Measurements from ENCODE around the gene SLC6A13. TPM values are rescaled to one million over a fixed set of nuclear protein-coding genes. Genes with fewer than 3 reads are reported as not detected.

SLC6A13 gene
- total RNA-seq, result 2.0 TPM in 1 of 2 replicates, not detected in the other

DNA sequence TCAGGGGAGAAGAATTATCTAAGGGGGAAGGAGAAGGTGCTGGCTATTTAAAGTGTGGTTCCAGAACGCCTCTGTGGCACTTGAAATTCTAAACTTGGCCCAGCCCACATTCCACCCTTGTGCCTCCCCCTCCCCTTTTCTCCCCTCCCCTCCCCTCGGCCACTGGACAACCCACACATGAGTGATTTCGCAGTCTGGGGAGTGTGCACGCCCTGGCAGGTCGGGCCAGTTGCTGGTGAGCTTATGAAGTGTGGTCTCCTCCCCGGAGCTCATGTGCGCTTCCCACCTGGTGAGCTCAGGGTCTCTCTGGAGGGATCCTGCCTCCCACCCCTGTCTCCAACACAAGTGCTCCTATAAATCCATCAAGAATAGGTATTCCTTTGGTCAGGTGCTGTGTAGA lies at the start of gene SLC6A13:
Gene SLC6A13 (minus strand): TSS at position 20 of the 400 bp plus-strand sequence. CDS start 2,784 bp downstream, outside the sequence.

DNA sequence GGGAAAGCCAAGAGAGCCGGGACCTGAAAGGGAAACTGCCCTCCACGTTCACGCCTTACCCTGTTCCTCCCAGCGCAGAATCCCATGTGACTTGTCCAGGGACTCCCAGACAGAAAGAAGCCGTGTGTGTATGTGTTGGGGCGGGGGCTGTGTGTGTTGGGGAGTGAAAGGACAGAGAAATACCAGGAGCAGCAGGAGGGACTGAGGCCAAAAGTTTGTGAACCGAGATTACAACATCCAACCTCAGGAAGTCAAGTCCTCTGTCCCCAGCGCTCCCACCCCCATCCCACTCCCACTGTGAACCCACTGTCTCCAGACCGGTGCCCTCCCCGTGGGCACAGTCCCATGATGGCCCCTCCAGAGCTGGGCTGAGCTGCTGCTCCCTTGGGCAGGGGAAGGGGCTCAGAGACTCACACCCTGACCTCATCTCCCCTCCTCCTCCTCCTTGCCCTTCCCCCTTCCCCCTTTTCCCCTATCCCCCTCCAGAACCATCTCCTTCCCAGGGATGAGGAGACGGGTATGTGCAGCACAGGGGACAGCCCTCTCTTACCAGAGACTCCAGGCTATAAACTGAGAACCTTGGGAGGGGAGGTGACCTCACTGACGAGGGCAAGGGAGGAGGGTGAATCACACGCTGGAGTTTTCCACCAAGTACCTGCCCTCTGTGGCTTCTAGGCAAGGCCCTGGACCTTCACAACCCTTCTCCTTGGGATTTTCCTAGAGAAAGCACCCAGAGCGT lies 48.5 kb downstream of the SLC6A13 start, which contains the start of gene SLC6A12:
Gene SLC6A12 (minus strand): TSS at position 155 of the 739 bp plus-strand sequence. CDS start 4,171 bp downstream, outside the sequence.

Other genes with a start within 250 kb of the SLC6A13 start
- gene IQSEC3, start 196.1 kb downstream of the SLC6A13 start, total RNA-seq, result 0.08 TPM in 1 of 2 replicates, not detected in the other
- gene SLC6A12, start 48.7 kb downstream of the SLC6A13 start, total RNA-seq, result not detected in 2 replicates
- 24.2 and 64.3 TPM in 2 replicates for gene KDM5A, start 126.5 kb upstream of the SLC6A13 start, total RNA-seq
- gene CCDC77, start 138.8 kb upstream of the SLC6A13 start, total RNA-seq, result 5.8 and 18.0 TPM in 2 replicates
- gene B4GALNT3, start 197.1 kb upstream of the SLC6A13 start, total RNA-seq, result 0.91 TPM in 1 of 2 replicates, not detected in the other